PC-9 (cell line): ENCODE results near the gene B4GALNT3. TPM values are rescaled to one million over a fixed set of nuclear protein-coding genes. Genes with fewer than 3 reads are reported as not detected.

ENCODE experiments used
- BruUV-seq: library from RNA; stranded (reverse); fragments of 400-500 nt; replicated peaks from 2 replicates; lab custom pipeline; 2021; lab: Mats Ljungman, UMichigan
- CTCF ChIA-PET: fragments of 300-600 bp; sonication (Branson Sonifier 250); formaldehyde crosslinking; loops from one replicate; lab custom pipeline; 2022; ENCODE audit warnings: antibody characterized with exemption; lab: Charles Lee
- POLR2A ChIA-PET: fragments of 300-600 bp; sonication (Branson Sonifier 250); formaldehyde crosslinking; loops from one replicate; lab custom pipeline; 2022; ENCODE audit warnings: antibody characterized with exemption; ENCODE audit not compliant: unreplicated experiment; lab: Charles Lee
- DNase-seq, 2 experiments: peaks; one replicate each; pipeline versions ENCODE4 v3.0.0 to v3.0.0-alpha.2; 2015 to 2022; ENCODE audit warnings: mixed read lengths in 1 of 2
- H2AFZ ChIP-seq: fragments of 200-600 bp; sonication (generic); 2 replicates; pipeline ENCODE4 v1.8.1; 2017; ENCODE audit warnings: antibody characterized with exemption
- H3F3A ChIP-seq: fragments of 200-600 bp; sonication (generic); 2 replicates; pipeline ENCODE4 v1.8.1; 2017; ENCODE audit warnings: antibody characterized with exemption, mild to moderate bottlenecking, low read depth; ENCODE audit not compliant: insufficient read depth
- H3K27ac ChIP-seq: fragments of 200-600 bp; sonication (generic); 2 replicates; pipeline ENCODE4 v1.6.1; 2016; ENCODE audit warnings: mixed run types
- H3K27me3 ChIP-seq: fragments of 200-600 bp; sonication (generic); 2 replicates; pipeline ENCODE4 v1.6.1; 2016; ENCODE audit warnings: low read depth, mixed run types; ENCODE audit not compliant: insufficient read depth
- H3K36me3 ChIP-seq: fragments of 200-600 bp; sonication (generic); 2 replicates; pipeline ENCODE4 v1.6.1; 2016; ENCODE audit warnings: low read depth, mixed run types
- H3K4me1 ChIP-seq: fragments of 200-600 bp; sonication (generic); replicated peaks from 2 replicates; pipeline ENCODE4 v1.6.1; 2016; ENCODE audit warnings: mixed run types; ENCODE audit not compliant: insufficient read depth
- H3K4me2 ChIP-seq: fragments of 200-600 bp; sonication (generic); 2 replicates; pipeline ENCODE4 v1.6.1; 2017; ENCODE audit warnings: mixed run types
- H3K4me3 ChIP-seq: fragments of 200-600 bp; sonication (generic); 2 replicates; pipeline ENCODE4 v1.6.1; 2016; ENCODE audit warnings: mixed run types
- H3K79me2 ChIP-seq: fragments of 200-600 bp; sonication (generic); 2 replicates; pipeline ENCODE4 v1.6.1; 2017; ENCODE audit warnings: low read depth, mixed run types
- H3K9me2 ChIP-seq: fragments of 200-600 bp; sonication (generic); 2 replicates; pipeline ENCODE4 v1.8.1; 2017; ENCODE audit warnings: mild to moderate bottlenecking; ENCODE audit not compliant: insufficient read depth
- H3K9me3 ChIP-seq: fragments of 200-600 bp; sonication (generic); 2 replicates; pipeline ENCODE4 v1.8.1; 2016; ENCODE audit warnings: low read depth; ENCODE audit not compliant: insufficient read depth
- H4K20me1 ChIP-seq: fragments of 200-600 bp; sonication (generic); 2 replicates; pipeline ENCODE4 v1.8.1; 2017; ENCODE audit not compliant: insufficient read depth
- EZH2 ChIP-seq: fragments of 200-600 bp; sonication (generic); IDR thresholded peaks from 2 replicates; pipeline ENCODE4 v1.8.0; 2017; ENCODE audit warnings: antibody characterized with exemption, low read depth
- intact Hi-C: fragments of 100-400 bp; cut with micrococcal nuclease; formaldehyde crosslinking; loops from one replicate; pipeline ENCODE4 v1.10.0; 2022; ENCODE audit not compliant: unreplicated experiment
- total RNA-seq: library from RNA; stranded (reverse); gene quantifications from 2 replicates; pipeline ENCODE4 v1.2.3, GENCODE V29; 2021
- TF ChIP-seq, protein P1 (sequence below): fragments of 200-600 bp; sonication (generic); conservative IDR thresholded peaks from 2 replicates; pipeline ENCODE4 v1.6.1; 2017; ENCODE audit warnings: mixed run types, antibody characterized with exemption, mild to moderate bottlenecking, moderate library complexity

Gene B4GALNT3
- total RNA-seq, 1 experiment from 2014 or later: 8.0 TPM

GRCh38 chr12:559906-560455 lies 100.2 kb downstream of the B4GALNT3 start:
- TF ChIP-seq EZH2: no peak
- TF ChIP-seq, protein P1, sequence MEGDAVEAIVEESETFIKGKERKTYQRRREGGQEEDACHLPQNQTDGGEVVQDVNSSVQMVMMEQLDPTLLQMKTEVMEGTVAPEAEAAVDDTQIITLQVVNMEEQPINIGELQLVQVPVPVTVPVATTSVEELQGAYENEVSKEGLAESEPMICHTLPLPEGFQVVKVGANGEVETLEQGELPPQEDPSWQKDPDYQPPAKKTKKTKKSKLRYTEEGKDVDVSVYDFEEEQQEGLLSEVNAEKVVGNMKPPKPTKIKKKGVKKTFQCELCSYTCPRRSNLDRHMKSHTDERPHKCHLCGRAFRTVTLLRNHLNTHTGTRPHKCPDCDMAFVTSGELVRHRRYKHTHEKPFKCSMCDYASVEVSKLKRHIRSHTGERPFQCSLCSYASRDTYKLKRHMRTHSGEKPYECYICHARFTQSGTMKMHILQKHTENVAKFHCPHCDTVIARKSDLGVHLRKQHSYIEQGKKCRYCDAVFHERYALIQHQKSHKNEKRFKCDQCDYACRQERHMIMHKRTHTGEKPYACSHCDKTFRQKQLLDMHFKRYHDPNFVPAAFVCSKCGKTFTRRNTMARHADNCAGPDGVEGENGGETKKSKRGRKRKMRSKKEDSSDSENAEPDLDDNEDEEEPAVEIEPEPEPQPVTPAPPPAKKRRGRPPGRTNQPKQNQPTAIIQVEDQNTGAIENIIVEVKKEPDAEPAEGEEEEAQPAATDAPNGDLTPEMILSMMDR: no peak
- intact Hi-C loops: no loop called here
- H4K20me1 ChIP-seq: no peaks in the 10 kb centered on the region
- no peak overlapping the region for H3K4me3 ChIP-seq
- H3K36me3 ChIP-seq: no peaks in the 10 kb centered on the region
- H3K27me3 ChIP-seq: peaks cover 14% of the 10 kb centered on the region; the same call in 1 of the 2 replicates
- no peak overlapping the region for H3K27ac ChIP-seq
- H3K79me2 ChIP-seq: no peaks in the 10 kb centered on the region
- no TSS peak for BruUV-seq
- H3K4me1 ChIP-seq: peaks cover 2% of the 10 kb centered on the region; the same call in 1 of the 2 replicates
- no peak overlapping the region for H3K4me2 ChIP-seq
- no peak overlapping the region for H2AFZ ChIP-seq
- H3F3A ChIP-seq: peaks cover 5% of the 10 kb centered on the region; the same call in 1 of the 2 replicates
- CTCF ChIA-PET: interaction anchor here (0.5 kb wide), 1 partner anchor 228 kb away, joined by 3 read pairs; no protein-coding TSS in a partner anchor
- POLR2A ChIA-PET: no interaction called here
- no peaks in the 10 kb centered on the region for H3K9me3 ChIP-seq
- no peaks in the 10 kb centered on the region for H3K9me2 ChIP-seq
- no peak for DNase-seq

- H3K9me2 ChIP-seq: no peaks in the 10 kb centered on the region
- H3K9me3 ChIP-seq: no peaks in the 10 kb centered on the region
- no peak for DNase-seq
- no peaks in the 10 kb centered on the region for H3K4me1 ChIP-seq
- no peaks in the 10 kb centered on the region for H4K20me1 ChIP-seq
- H3F3A ChIP-seq: no peaks in the 10 kb centered on the region
- TF ChIP-seq, protein P1: no peak
- peaks cover 14% of the 10 kb centered on the region; the same call in 1 of the 2 replicates for H3K27me3 ChIP-seq
- no peaks in the 10 kb centered on the region for H3K79me2 ChIP-seq
- intact Hi-C loops: no loop called here
- no TSS peak for BruUV-seq
- no peak overlapping the region for H2AFZ ChIP-seq
- POLR2A ChIA-PET: no interaction called here
- H3K36me3 ChIP-seq: no peaks in the 10 kb centered on the region
- H3K4me2 ChIP-seq: no peak overlapping the region
- no peak overlapping the region for H3K4me3 ChIP-seq
- H3K27ac ChIP-seq: no peak overlapping the region
- CTCF ChIA-PET: no interaction called here
These were observed 101.1 kb downstream of the B4GALNT3 start for GRCh38 chr12:560691-561390.

GRCh38 chr12:561391-561705 lies 101.6 kb downstream of the B4GALNT3 start:
- Histone ChIP-seq H3K79me2 (no peaks in the 10 kb centered on the region), H4K20me1 (no peaks in the 10 kb centered on the region), H2AFZ (no peak overlapping the region), H3K9me2 (no peaks in the 10 kb centered on the region), H3K4me3 (no peak overlapping the region), H3K4me2 (no peak overlapping the region), H3K9me3 (no peaks in the 10 kb centered on the region), H3K36me3 (no peaks in the 10 kb centered on the region), H3K27ac (no peak overlapping the region), H3K27me3 (peaks cover 14% of the 10 kb centered on the region; the same call in 1 of the 2 replicates), H3F3A (no peaks in the 10 kb centered on the region), H3K4me1 (no peaks in the 10 kb centered on the region)
- BruUV-seq: no TSS peak
- intact Hi-C loops: no loop called here
- CTCF ChIA-PET: no interaction called here
- POLR2A ChIA-PET: no interaction called here
- DNase-seq: no peak
- no peak for TF ChIP-seq EZH2
